ENCODE results near the gene FBLN1.

FBLN1 gene

DNA sequence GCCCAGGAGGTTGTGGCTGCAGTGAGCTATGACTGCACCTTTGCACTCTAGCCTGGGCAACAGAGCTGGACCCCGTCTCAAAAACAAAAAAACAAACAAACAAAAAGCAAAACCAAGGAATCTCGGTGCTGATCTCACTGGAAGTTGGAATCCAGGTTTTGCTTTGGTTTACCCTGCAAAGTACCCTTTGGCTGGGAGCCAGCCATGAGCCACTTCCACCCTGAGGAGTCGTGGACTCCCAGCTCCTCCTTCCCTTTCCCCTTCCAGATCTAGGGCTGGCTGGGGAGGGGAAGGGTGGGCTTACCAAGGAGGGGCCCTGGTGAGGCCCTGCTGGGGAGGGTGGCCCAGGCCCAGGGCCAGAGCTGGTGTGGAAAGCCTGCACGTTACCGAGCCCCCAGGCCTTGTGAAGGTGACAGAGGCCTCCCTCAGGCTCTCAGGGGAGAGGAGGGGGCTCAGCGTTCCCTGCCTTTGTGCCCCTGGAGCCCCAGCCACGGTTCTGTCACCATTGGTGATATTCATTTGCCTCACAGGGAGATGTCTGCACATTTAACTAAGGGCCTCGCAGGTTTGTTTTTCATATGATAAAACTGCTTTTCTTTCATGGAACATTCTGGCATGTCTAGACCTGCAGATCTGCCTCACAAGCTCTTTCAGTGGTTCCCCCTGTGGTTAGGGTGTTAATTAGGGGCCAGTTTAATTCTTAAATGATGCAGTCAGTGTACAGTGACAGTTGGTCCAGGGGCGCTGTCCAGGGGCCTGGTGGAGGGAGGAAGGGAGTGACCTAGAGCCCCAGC, 29.0 kb downstream of the FBLN1 start:
- ATAC-seq, result no peak
- TF ChIP-seq ESRRG (CRISPR knock-in tag; IDR thresholded peaks at IDR 0.05) (no peak), TCF4 (CRISPR knock-in tag; IDR thresholded peaks at IDR 0.05; ENCODE audit: borderline replicate concordance) (no peak), ISL1 (CRISPR knock-in tag; IDR thresholded peaks at IDR 0.05) (no peak), ARNTL (CRISPR knock-in tag; IDR thresholded peaks at IDR 0.05; ENCODE audit: borderline replicate concordance, low read depth) (no peak), ZNF70 (CRISPR knock-in tag; IDR thresholded peaks at IDR 0.05) (no peak), CSDC2 (CRISPR knock-in tag; IDR thresholded peaks at IDR 0.05) (no peak), ZFP30 (CRISPR knock-in tag; IDR thresholded peaks at IDR 0.05) (no peak)
- TF ChIP-seq, protein P1, sequence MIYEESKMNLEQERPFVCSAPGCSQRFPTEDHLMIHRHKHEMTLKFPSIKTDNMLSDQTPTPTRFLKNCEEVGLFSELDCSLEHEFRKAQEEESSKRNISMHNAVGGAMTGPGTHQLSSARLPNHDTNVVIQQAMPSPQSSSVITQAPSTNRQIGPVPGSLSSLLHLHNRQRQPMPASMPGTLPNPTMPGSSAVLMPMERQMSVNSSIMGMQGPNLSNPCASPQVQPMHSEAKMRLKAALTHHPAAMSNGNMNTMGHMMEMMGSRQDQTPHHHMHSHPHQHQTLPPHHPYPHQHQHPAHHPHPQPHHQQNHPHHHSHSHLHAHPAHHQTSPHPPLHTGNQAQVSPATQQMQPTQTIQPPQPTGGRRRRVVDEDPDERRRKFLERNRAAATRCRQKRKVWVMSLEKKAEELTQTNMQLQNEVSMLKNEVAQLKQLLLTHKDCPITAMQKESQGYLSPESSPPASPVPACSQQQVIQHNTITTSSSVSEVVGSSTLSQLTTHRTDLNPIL (CRISPR knock-in tag; IDR thresholded peaks at IDR 0.05; ENCODE audit: low read depth), result no peak
- TF ChIP-seq, protein P2, sequence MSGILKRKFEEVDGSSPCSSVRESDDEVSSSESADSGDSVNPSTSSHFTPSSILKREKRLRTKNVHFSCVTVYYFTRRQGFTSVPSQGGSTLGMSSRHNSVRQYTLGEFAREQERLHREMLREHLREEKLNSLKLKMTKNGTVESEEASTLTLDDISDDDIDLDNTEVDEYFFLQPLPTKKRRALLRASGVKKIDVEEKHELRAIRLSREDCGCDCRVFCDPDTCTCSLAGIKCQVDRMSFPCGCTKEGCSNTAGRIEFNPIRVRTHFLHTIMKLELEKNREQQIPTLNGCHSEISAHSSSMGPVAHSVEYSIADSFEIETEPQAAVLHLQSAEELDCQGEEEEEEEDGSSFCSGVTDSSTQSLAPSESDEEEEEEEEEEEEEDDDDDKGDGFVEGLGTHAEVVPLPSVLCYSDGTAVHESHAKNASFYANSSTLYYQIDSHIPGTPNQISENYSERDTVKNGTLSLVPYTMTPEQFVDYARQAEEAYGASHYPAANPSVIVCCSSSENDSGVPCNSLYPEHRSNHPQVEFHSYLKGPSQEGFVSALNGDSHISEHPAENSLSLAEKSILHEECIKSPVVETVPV (CRISPR knock-in tag; IDR thresholded peaks at IDR 0.05), result no peak

DNA sequence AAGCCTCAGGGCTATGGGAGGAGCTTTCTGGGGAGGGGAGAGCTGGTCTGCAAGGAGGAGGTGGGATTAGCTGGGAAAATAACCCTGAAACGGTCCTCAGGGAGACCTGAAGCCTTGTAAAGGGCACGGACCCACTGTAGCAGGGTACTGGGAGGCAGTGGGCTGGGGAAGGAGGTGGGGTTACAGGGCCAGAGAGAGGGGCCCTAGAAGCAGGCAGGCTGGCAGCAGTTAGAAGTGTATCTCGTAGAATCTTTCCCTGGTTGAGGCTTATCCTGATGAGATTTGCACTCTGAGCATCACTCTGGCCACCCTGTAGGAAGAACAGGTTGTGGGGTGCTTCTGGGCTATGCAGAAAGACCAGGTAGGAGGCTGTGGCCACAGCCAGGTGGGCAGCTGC, 29.6 kb downstream of the FBLN1 start:
- TF ChIP-seq PPARA (CRISPR knock-in tag; IDR thresholded peaks at IDR 0.05; ENCODE audit: borderline replicate concordance) (no peak), OSR1 (CRISPR knock-in tag; IDR thresholded peaks at IDR 0.05) (no peak), ARNTL (CRISPR knock-in tag; IDR thresholded peaks at IDR 0.05; ENCODE audit: borderline replicate concordance, low read depth) (no peak), BACH2 (CRISPR knock-in tag; IDR thresholded peaks at IDR 0.05; ENCODE audit: borderline replicate concordance) (no peak), TOX (CRISPR knock-in tag; IDR thresholded peaks at IDR 0.05; ENCODE audit: borderline replicate concordance) (no peak), GLIS3 (CRISPR knock-in tag; IDR thresholded peaks at IDR 0.05) (no peak), TCF4 (CRISPR knock-in tag; IDR thresholded peaks at IDR 0.05; ENCODE audit: borderline replicate concordance) (no peak), ZFP30 (CRISPR knock-in tag; IDR thresholded peaks at IDR 0.05) (no peak), RARB (CRISPR knock-in tag; IDR thresholded peaks at IDR 0.05) (no peak), ZC3H10 (CRISPR knock-in tag; IDR thresholded peaks at IDR 0.05) (no peak)
- TF ChIP-seq, protein P3, sequence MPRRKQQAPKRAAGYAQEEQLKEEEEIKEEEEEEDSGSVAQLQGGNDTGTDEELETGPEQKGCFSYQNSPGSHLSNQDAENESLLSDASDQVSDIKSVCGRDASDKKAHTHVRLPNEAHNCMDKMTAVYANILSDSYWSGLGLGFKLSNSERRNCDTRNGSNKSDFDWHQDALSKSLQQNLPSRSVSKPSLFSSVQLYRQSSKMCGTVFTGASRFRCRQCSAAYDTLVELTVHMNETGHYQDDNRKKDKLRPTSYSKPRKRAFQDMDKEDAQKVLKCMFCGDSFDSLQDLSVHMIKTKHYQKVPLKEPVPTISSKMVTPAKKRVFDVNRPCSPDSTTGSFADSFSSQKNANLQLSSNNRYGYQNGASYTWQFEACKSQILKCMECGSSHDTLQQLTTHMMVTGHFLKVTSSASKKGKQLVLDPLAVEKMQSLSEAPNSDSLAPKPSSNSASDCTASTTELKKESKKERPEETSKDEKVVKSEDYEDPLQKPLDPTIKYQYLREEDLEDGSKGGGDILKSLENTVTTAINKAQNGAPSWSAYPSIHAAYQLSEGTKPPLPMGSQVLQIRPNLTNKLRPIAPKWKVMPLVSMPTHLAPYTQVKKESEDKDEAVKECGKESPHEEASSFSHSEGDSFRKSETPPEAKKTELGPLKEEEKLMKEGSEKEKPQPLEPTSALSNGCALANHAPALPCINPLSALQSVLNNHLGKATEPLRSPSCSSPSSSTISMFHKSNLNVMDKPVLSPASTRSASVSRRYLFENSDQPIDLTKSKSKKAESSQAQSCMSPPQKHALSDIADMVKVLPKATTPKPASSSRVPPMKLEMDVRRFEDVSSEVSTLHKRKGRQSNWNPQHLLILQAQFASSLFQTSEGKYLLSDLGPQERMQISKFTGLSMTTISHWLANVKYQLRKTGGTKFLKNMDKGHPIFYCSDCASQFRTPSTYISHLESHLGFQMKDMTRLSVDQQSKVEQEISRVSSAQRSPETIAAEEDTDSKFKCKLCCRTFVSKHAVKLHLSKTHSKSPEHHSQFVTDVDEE (CRISPR knock-in tag; IDR thresholded peaks at IDR 0.05), result no peak
- TF ChIP-seq, protein P4, sequence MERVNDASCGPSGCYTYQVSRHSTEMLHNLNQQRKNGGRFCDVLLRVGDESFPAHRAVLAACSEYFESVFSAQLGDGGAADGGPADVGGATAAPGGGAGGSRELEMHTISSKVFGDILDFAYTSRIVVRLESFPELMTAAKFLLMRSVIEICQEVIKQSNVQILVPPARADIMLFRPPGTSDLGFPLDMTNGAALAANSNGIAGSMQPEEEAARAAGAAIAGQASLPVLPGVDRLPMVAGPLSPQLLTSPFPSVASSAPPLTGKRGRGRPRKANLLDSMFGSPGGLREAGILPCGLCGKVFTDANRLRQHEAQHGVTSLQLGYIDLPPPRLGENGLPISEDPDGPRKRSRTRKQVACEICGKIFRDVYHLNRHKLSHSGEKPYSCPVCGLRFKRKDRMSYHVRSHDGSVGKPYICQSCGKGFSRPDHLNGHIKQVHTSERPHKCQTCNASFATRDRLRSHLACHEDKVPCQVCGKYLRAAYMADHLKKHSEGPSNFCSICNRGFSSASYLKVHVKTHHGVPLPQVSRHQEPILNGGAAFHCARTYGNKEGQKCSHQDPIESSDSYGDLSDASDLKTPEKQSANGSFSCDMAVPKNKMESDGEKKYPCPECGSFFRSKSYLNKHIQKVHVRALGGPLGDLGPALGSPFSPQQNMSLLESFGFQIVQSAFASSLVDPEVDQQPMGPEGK (CRISPR knock-in tag; IDR thresholded peaks at IDR 0.05; ENCODE audit: borderline replicate concordance), result no peak
- TF ChIP-seq, protein P2 (CRISPR knock-in tag; IDR thresholded peaks at IDR 0.05), result no peak
- TF ChIP-seq, protein P1 (CRISPR knock-in tag; IDR thresholded peaks at IDR 0.05; ENCODE audit: low read depth), result no peak
- TF ChIP-seq, protein P5, sequence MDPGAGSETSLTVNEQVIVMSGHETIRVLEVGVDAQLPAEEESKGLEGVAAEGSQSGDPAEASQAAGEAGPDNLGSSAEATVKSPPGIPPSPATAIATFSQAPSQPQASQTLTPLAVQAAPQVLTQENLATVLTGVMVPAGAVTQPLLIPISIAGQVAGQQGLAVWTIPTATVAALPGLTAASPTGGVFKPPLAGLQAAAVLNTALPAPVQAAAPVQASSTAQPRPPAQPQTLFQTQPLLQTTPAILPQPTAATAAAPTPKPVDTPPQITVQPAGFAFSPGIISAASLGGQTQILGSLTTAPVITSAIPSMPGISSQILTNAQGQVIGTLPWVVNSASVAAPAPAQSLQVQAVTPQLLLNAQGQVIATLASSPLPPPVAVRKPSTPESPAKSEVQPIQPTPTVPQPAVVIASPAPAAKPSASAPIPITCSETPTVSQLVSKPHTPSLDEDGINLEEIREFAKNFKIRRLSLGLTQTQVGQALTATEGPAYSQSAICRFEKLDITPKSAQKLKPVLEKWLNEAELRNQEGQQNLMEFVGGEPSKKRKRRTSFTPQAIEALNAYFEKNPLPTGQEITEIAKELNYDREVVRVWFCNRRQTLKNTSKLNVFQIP (CRISPR knock-in tag; IDR thresholded peaks at IDR 0.05; ENCODE audit: borderline replicate concordance, low read depth), result no peak
- ATAC-seq, result no peak
